Mucosa of gallbladder (tissue), 1 donor: Measurements from ENCODE around the gene IQCE. TPM values are rescaled to one million over a fixed set of nuclear protein-coding genes. Genes with fewer than 3 reads are reported as not detected.

ENCODE experiments used
- DNase-seq: peaks from one replicate; pipeline ENCODE4 v3.0.0-alpha.2; 2020; ENCODE audit warnings: low spot score
- total RNA-seq: library from RNA; stranded (reverse); gene quantifications from one replicate; pipeline ENCODE4 v1.2.1, GENCODE V29; 2021
- donor health status: DM: no; HTN: no; CAD: no.

Gene IQCE
- total RNA-seq, 1 donor from 2014 or later, result 36.1 TPM

- DNase-seq, result no peak
Measured at GRCh38 chr7:2646680-2647571, 88.1 kb downstream of the IQCE start.

GRCh38 chr7:2647594-2648172 lies 88.9 kb downstream of the IQCE start:
- DNase-seq, result no peak

GRCh38 chr7:2649139-2649838 lies 90.5 kb downstream of the IQCE start:
- DNase-seq, result no peak

GRCh38 chr7:2649991-2650390 lies 91.2 kb downstream of the IQCE start:
- no peak for DNase-seq

- DNase-seq, result no peak
Measured at GRCh38 chr7:2650451-2650850, 91.7 kb downstream of the IQCE start.

GRCh38 chr7:2651336-2651735 lies 92.6 kb downstream of the IQCE start:
- DNase-seq, result no peak

GRCh38 chr7:2651847-2652735 lies 93.3 kb downstream of the IQCE start:
- no peak for DNase-seq

- no peak for DNase-seq
Measured at GRCh38 chr7:2652736-2653060, 93.9 kb downstream of the IQCE start.

- DNase-seq, result no peak
Measured at GRCh38 chr7:2654059-2654458, 95.3 kb downstream of the IQCE start.

GRCh38 chr7:2655870-2656614 lies 97.3 kb downstream of the IQCE start:
- no peak for DNase-seq

GRCh38 chr7:2657208-2657607 lies 98.4 kb downstream of the IQCE start:
- no peak for DNase-seq

- DNase-seq, result no peak
Measured at GRCh38 chr7:2657920-2658671, 99.3 kb downstream of the IQCE start.

GRCh38 chr7:2658941-2659340 lies 100.2 kb downstream of the IQCE start:
- no peak for DNase-seq

- DNase-seq, result no peak
Measured at GRCh38 chr7:2659556-2660358, 101.0 kb downstream of the IQCE start.

GRCh38 chr7:2660359-2661095 lies 101.7 kb downstream of the IQCE start:
- no peak for DNase-seq

GRCh38 chr7:2661096-2661449 lies 102.3 kb downstream of the IQCE start:
- no peak for DNase-seq

- no peak for DNase-seq
Measured at GRCh38 chr7:2661602-2662272, 103.0 kb downstream of the IQCE start.
